A673 (cell line): ENCODE data around the gene NRAP. TPM values are rescaled to one million over a fixed set of nuclear protein-coding genes. Genes with fewer than 3 reads are reported as not detected.

Experiments used
- BruUV-seq: library from RNA; stranded (reverse); fragments of 400-500 nt; replicated peaks from 2 replicates; lab custom pipeline; 2021; lab: Mats Ljungman, UMichigan
- CTCF ChIA-PET: fragments of 300-600 bp; sonication (Branson Sonifier 250); formaldehyde crosslinking; loops from one replicate; lab custom pipeline; 2022; ENCODE audit warnings: antibody characterized with exemption; lab: Charles Lee
- POLR2A ChIA-PET: fragments of 300-600 bp; sonication (Branson Sonifier 250); formaldehyde crosslinking; loops from one replicate; lab custom pipeline; 2022; ENCODE audit warnings: antibody characterized with exemption; ENCODE audit not compliant: low non-redundant PET; lab: Charles Lee
- DNase-seq: peaks from one replicate; pipeline ENCODE4 v3.0.0-alpha.2; 2015; ENCODE audit warnings: low spot score
- H3K27ac ChIP-seq: fragments of 200-600 bp; sonication (generic); 2 replicates; pipeline ENCODE4 v1.5.1; 2016; ENCODE audit warnings: mixed run types, low read depth, mild to moderate bottlenecking, mixed read lengths, antibody characterized with exemption, low read length; ENCODE audit not compliant: poor library complexity, severe bottlenecking
- H3K27me3 ChIP-seq: fragments of 200-600 bp; sonication (generic); replicated peaks from 2 replicates; pipeline ENCODE4 v1.6.1; 2017; ENCODE audit warnings: mixed run types, low read depth, mild to moderate bottlenecking, mixed read lengths, antibody characterized with exemption, low read length; ENCODE audit not compliant: insufficient read depth, poor library complexity
- H3K36me3 ChIP-seq: fragments of 200-600 bp; sonication (generic); 2 replicates; pipeline ENCODE4 v1.6.1; 2016; ENCODE audit warnings: mixed run types, mild to moderate bottlenecking, mixed read lengths, antibody characterized with exemption, low read length; ENCODE audit not compliant: insufficient read depth, poor library complexity, severe bottlenecking
- H3K4me1 ChIP-seq: fragments of 200-600 bp; sonication (generic); 2 replicates; pipeline ENCODE4 v1.6.1; 2017; ENCODE audit warnings: mixed run types, mild to moderate bottlenecking, mixed read lengths, antibody characterized with exemption, low read length; ENCODE audit not compliant: insufficient read depth, poor library complexity, severe bottlenecking
- H3K4me3 ChIP-seq: fragments of 200-600 bp; sonication (generic); 2 replicates; pipeline ENCODE4 v1.5.1; 2016; ENCODE audit warnings: low read depth, mixed run types, mild to moderate bottlenecking, mixed read lengths, low read length; ENCODE audit not compliant: poor library complexity, severe bottlenecking
- H3K9me3 ChIP-seq: fragments of 200-600 bp; sonication (generic); 2 replicates; pipeline ENCODE4 v1.6.1; 2016; ENCODE audit warnings: mixed run types, low read depth, mild to moderate bottlenecking, mixed read lengths, antibody characterized with exemption, low read length; ENCODE audit not compliant: poor library complexity, severe bottlenecking
- EZH2 ChIP-seq: fragments of 200-600 bp; sonication (generic); IDR thresholded peaks from 2 replicates; pipeline ENCODE4 v1.6.1; 2017; ENCODE audit warnings: borderline replicate concordance, low read depth, mild to moderate bottlenecking, mixed read lengths, antibody characterized with exemption, low read length; ENCODE audit not compliant: poor library complexity, severe bottlenecking
- intact Hi-C: fragments of 100-400 bp; cut with micrococcal nuclease; formaldehyde crosslinking; loops from one replicate; pipeline ENCODE4 v1.10.0; 2022; ENCODE audit not compliant: unreplicated experiment
- total RNA-seq: library from RNA; stranded (reverse); gene quantifications from 2 replicates; pipeline ENCODE4 v1.2.3, GENCODE V29; 2021
- TF ChIP-seq, protein P1 (sequence below): fragments of 300-800, 200-600 bp; sonication (generic); conservative IDR thresholded peaks from 2 replicates; pipeline ENCODE4 v1.5.1; 2017; ENCODE audit warnings: low read depth, mild to moderate bottlenecking, antibody characterized with exemption, low read length, moderate library complexity, mixed read lengths

NRAP gene
- total RNA-seq, 1 experiment from 2014 or later = 0.34 TPM

DNA sequence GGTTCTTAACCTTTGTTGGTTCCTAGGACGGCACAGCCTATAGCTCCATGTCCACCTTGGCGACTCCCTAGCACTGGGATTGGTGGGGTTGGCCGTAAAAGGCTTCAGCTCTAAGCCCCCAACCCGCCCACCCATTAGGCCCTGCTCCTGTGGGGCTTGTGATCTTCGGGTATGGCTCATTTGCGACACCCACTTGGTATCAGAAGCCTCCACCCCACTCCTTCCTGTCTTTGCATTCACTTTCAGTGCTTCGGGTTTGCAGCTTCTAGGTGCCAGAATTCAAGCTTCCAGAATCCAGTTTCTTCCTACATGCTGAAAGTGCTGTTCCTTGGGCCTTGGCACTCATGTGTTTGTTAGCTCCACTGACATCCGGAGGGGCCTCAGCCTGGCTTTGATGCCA is 71.5 kb downstream of the NRAP start:
- Histone ChIP-seq H3K4me3 (no peak overlapping the region), H3K27ac (no peak overlapping the region), H3K4me1 (no peaks in the 10 kb centered on the region), H3K9me3 (no peaks in the 10 kb centered on the region), H3K36me3 (no peaks in the 10 kb centered on the region), H3K27me3 (no peaks in the 10 kb centered on the region)
- no peak for DNase-seq
- no TSS peak for BruUV-seq
- ChIA-PET CTCF (no interaction called here), POLR2A (no interaction called here)
- TF ChIP-seq, protein P1, sequence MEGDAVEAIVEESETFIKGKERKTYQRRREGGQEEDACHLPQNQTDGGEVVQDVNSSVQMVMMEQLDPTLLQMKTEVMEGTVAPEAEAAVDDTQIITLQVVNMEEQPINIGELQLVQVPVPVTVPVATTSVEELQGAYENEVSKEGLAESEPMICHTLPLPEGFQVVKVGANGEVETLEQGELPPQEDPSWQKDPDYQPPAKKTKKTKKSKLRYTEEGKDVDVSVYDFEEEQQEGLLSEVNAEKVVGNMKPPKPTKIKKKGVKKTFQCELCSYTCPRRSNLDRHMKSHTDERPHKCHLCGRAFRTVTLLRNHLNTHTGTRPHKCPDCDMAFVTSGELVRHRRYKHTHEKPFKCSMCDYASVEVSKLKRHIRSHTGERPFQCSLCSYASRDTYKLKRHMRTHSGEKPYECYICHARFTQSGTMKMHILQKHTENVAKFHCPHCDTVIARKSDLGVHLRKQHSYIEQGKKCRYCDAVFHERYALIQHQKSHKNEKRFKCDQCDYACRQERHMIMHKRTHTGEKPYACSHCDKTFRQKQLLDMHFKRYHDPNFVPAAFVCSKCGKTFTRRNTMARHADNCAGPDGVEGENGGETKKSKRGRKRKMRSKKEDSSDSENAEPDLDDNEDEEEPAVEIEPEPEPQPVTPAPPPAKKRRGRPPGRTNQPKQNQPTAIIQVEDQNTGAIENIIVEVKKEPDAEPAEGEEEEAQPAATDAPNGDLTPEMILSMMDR = no peak
- TF ChIP-seq EZH2 = no peak
- intact Hi-C loops = no loop called here

- H3K27me3 ChIP-seq = no peaks in the 10 kb centered on the region
- no peaks in the 10 kb centered on the region for H3K4me1 ChIP-seq
- no peaks in the 10 kb centered on the region for H3K9me3 ChIP-seq
- ChIA-PET POLR2A (no interaction called here), CTCF (no interaction called here)
- H3K27ac ChIP-seq = no peak overlapping the region
- H3K36me3 ChIP-seq = no peaks in the 10 kb centered on the region
- DNase-seq = no peak
- TF ChIP-seq, protein P1 = no peak
- TF ChIP-seq EZH2 = no peak
- intact Hi-C loops = no loop called here
- no peak overlapping the region for H3K4me3 ChIP-seq
- BruUV-seq = no TSS peak
These were observed 73.3 kb downstream of the NRAP start for GRCh38 chr10:113590581-113590980.

DNA sequence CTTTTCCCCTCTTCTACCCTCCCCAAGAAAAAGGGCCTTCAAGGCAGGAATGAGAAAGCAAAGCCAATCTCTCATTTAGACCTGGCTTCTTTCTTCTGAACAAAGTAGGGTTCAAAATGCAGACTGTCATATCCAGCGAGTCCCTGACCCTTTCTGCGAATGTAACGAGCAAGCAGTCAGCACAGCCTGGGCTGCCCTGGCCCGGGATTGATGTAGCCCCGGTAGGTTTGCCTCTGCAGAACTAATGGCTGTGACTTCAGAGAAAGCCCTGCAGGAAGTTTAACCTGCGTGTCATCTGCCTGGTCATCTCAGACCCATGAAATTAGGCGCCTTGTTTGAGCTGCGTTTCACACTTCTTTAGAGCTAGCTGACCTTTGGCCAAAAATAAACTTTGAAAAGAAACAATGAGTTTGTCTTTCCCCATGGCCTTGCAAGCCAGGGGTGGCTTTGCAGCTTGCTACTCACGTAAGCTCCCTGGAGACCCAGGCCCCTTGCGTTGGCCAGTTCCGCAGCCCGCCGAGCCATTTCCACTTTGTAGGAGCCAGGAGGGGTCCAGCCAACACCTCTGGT is 74.6 kb downstream of the NRAP start:
- Histone ChIP-seq H3K27me3 (no peaks in the 10 kb centered on the region), H3K27ac (no peak overlapping the region), H3K4me1 (no peaks in the 10 kb centered on the region), H3K9me3 (no peaks in the 10 kb centered on the region), H3K4me3 (no peak overlapping the region), H3K36me3 (no peaks in the 10 kb centered on the region)
- ChIA-PET POLR2A (no interaction called here), CTCF (no interaction called here)
- no peak for DNase-seq
- BruUV-seq = no TSS peak
- intact Hi-C loops = no loop called here
- no peak for TF ChIP-seq EZH2
- TF ChIP-seq, protein P1 = no peak
